K562 (cell line): Measurements from ENCODE around the gene PPT2. TPM values are rescaled to one million over a fixed set of nuclear protein-coding genes. Genes with fewer than 3 reads are reported as not detected.

ENCODE experiments used
- FOS ChIP-seq: IDR thresholded peaks from 3 replicates; pipeline ENCODE4 v1.6.1; 2011; ENCODE audit not compliant: insufficient read length; ENCODE audit errors: extremely low read depth
- KAT8 ChIP-seq: fragments of 450-650 bp; IDR thresholded peaks from 2 replicates; pipeline ENCODE4 v1.6.1; 2016; ENCODE audit warnings: low read depth, mild to moderate bottlenecking
- MBD2 ChIP-seq: sonication (generic); IDR thresholded peaks from 2 replicates; pipeline ENCODE4 v1.6.1; 2016; ENCODE audit warnings: low read depth, borderline replicate concordance
- MECOM ChIP-seq: fragments of 250-450 bp; sonication (Bioruptor Pico); IDR thresholded peaks from 2 replicates; pipeline ENCODE4 v1.8.0; 2022; ENCODE audit warnings: inconsistent platforms
- NFRKB ChIP-seq: fragments of 450-650 bp; IDR thresholded peaks from 2 replicates; pipeline ENCODE4 v1.6.1; 2016; ENCODE audit warnings: low read depth
- POLR2AphosphoS5 ChIP-seq: IDR thresholded peaks from 2 replicates; pipeline ENCODE4 v1.6.1; 2011; ENCODE audit warnings: mild to moderate bottlenecking, low read depth, low read length, moderate library complexity; ENCODE audit not compliant: control insufficient read depth, insufficient read depth
- POLR2H ChIP-seq: IDR thresholded peaks from 2 replicates; pipeline ENCODE4 v1.6.1; 2016; ENCODE audit warnings: missing genetic modification characterization, low read depth, mild to moderate bottlenecking, control low read depth, missing compliant biosample characterization, moderate library complexity
- RUNX1 ChIP-seq: sonication (generic); IDR thresholded peaks from 2 replicates; pipeline ENCODE4 v1.6.1; 2016; ENCODE audit warnings: antibody characterized with exemption, low read depth
- SAFB ChIP-seq: fragments of 200-400 bp; formaldehyde crosslinking; IDR thresholded peaks from 2 replicates; pipeline ENCODE4 v1.6.1; 2017; ENCODE audit warnings: low read depth, low read length, borderline replicate concordance
- SREBF1 ChIP-seq: fragments of 150-350 bp; IDR thresholded peaks from 2 replicates; pipeline ENCODE4 v1.6.1; 2014; ENCODE audit warnings: antibody characterized with exemption, low read depth, low read length, borderline replicate concordance
- TBP ChIP-seq: optimal IDR thresholded peaks from 2 replicates; pipeline ENCODE3; 2011; ENCODE audit warnings: low read depth, low read length, improper control_type of control experiment
- ZNF77 ChIP-seq: fragments of 250-450 bp; sonication (Bioruptor Pico); IDR thresholded peaks from 2 replicates; pipeline ENCODE4 v1.5.0; 2020
- ZNF79 ChIP-seq: fragments of 250-450 bp; sonication (Bioruptor Pico); IDR thresholded peaks from 2 replicates; pipeline ENCODE4 v1.4.0; 2020; ENCODE audit warnings: low read depth, mild to moderate bottlenecking, moderate library complexity
- polyA plus RNA-seq, 8 experiments: library from polyadenylated mRNA; depleted of rRNA in 4 of 8; stranded (reverse) in 5 of 8; unstranded in 3 of 8; fragments of >200 nt; fragmentation: Nextera tagmentation in 2 of 8; fragmentation: Illumina TruSeq in 1 of 8; extraction: Ambion mirVana in 2 of 8; extraction: Trizol in 1 of 8; gene quantifications; 2 replicates each; pipeline versions ENCODE4 v1.2.1 to v1.2.3, GENCODE V29; 2011 to 2014; ENCODE audit warnings: inconsistent platforms in 1 of 8, missing spikeins in 1 of 8
- total RNA-seq, 7 experiments: library from RNA; depleted of rRNA in 6 of 7; stranded (reverse); fragments of >200 nt in 6 of 7; fragmentation: Illumina TruSeq in 2 of 7; extraction: Trizol in 2 of 7; gene quantifications; 2 replicates each; pipeline versions ENCODE4 v1.2.1 to v1.2.3, GENCODE V29; 2011 to 2021; ENCODE audit warnings: low replicate concordance in 1 of 7
- TF ChIP-seq, protein P1 (sequence below): sonication (generic); formaldehyde crosslinking; IDR thresholded peaks from 2 replicates; pipeline ENCODE4 v1.5.0; 2020; ENCODE audit warnings: missing genetic modification reagents
- TF ChIP-seq, protein P2 (sequence below), 2 experiments: IDR thresholded peaks; 2 replicates each; pipeline ENCODE4 v1.6.1; 2012; ENCODE audit warnings: improper control_type of control experiment in 2 of 2, low read depth in 2 of 2, low read length in 2 of 2, borderline replicate concordance in 1 of 2
- TF ChIP-seq, protein P3 (sequence below), 2 experiments: fragments of 150-350 bp in 1 of 2; IDR thresholded peaks; 2 replicates each; pipeline ENCODE4 v1.6.1; 2012 to 2016; ENCODE audit warnings: low read depth in 2 of 2, low read length in 2 of 2, mild to moderate bottlenecking in 1 of 2, moderate library complexity in 1 of 2
- TF ChIP-seq, protein P4 (sequence below): fragments of 450-650 bp; IDR thresholded peaks from 2 replicates; pipeline ENCODE4 v1.6.1; 2014; ENCODE audit warnings: low read depth, mild to moderate bottlenecking, moderate library complexity, borderline replicate concordance

Gene PPT2
- total and polyA plus RNA-seq, 9 of the 15 experiments (the other 6 are each of a cell fraction or from before 2014, with no cell fraction given), result 27.4 to 98.8 (median 69.9) TPM

DNA sequence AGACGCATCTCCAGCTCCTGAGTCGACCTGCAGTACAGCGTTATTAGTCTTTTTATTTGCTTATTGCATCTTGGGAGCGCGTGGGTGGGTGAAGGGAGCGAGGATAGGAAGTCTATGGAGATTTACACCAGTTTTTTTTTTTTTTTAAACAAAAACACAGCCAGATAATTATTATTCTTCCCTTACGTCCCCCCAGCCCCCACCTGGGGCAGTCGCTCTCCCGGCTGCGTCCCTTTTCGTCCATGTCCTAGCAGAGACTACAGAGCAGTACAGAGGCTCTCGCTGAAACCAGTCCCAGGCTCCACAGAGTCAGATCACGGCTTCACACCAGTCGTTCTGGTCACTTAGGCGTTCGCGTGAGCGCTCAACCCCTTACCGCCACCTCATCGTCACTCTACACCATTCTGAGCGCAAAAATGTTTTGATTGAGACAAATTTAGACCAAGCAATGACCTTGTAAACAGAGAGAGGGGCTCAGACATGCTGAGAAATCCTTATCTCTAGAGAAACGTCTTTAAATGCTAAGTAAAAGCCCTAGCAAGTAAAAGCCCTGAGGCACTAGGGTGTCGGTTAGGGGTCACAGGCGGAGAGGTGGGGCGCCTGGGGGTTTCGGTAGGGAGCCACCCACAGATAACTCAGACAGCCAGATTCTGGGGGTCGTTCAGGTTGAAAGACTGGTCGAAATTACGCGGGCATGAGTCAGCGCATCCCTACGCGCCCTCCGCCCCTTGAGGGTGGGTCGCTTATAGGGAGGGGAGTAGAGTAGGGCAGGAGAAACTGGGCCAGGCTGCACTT, 975 bp upstream of the PPT2 start (continued):
- TF ChIP-seq SREBF1 (no peak), NFRKB (peak; percentile 53; the same call in 1 of the 2 replicates), MECOM (no peak), MBD2 (no peak), ZNF79 (no peak), POLR2AphosphoS5 (0 out of 2 replicates have a peak, but pooled peaks have one; percentile 24), SAFB (no peak), FOS (no peak), KAT8 (no peak), RUNX1 (no peak), ZNF77 (CRISPR knock-in tag) (no peak), POLR2H (tag) (no peak), TBP (peak; percentile 52)
- TF ChIP-seq, protein P1, sequence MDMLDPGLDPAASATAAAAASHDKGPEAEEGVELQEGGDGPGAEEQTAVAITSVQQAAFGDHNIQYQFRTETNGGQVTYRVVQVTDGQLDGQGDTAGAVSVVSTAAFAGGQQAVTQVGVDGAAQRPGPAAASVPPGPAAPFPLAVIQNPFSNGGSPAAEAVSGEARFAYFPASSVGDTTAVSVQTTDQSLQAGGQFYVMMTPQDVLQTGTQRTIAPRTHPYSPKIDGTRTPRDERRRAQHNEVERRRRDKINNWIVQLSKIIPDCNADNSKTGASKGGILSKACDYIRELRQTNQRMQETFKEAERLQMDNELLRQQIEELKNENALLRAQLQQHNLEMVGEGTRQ (CRISPR knock-in tag), result no peak
- TF ChIP-seq, protein P2, sequence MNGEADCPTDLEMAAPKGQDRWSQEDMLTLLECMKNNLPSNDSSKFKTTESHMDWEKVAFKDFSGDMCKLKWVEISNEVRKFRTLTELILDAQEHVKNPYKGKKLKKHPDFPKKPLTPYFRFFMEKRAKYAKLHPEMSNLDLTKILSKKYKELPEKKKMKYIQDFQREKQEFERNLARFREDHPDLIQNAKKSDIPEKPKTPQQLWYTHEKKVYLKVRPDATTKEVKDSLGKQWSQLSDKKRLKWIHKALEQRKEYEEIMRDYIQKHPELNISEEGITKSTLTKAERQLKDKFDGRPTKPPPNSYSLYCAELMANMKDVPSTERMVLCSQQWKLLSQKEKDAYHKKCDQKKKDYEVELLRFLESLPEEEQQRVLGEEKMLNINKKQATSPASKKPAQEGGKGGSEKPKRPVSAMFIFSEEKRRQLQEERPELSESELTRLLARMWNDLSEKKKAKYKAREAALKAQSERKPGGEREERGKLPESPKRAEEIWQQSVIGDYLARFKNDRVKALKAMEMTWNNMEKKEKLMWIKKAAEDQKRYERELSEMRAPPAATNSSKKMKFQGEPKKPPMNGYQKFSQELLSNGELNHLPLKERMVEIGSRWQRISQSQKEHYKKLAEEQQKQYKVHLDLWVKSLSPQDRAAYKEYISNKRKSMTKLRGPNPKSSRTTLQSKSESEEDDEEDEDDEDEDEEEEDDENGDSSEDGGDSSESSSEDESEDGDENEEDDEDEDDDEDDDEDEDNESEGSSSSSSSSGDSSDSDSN (IDR thresholded peaks at IDR 0.05; ENCODE audit: borderline replicate concordance in 1 of 2, low read depth in 2 of 2, low read length in 2 of 2), result peak; percentile 73 to 79; a peak in 2 of 4 replicates
- TF ChIP-seq, protein P3, sequence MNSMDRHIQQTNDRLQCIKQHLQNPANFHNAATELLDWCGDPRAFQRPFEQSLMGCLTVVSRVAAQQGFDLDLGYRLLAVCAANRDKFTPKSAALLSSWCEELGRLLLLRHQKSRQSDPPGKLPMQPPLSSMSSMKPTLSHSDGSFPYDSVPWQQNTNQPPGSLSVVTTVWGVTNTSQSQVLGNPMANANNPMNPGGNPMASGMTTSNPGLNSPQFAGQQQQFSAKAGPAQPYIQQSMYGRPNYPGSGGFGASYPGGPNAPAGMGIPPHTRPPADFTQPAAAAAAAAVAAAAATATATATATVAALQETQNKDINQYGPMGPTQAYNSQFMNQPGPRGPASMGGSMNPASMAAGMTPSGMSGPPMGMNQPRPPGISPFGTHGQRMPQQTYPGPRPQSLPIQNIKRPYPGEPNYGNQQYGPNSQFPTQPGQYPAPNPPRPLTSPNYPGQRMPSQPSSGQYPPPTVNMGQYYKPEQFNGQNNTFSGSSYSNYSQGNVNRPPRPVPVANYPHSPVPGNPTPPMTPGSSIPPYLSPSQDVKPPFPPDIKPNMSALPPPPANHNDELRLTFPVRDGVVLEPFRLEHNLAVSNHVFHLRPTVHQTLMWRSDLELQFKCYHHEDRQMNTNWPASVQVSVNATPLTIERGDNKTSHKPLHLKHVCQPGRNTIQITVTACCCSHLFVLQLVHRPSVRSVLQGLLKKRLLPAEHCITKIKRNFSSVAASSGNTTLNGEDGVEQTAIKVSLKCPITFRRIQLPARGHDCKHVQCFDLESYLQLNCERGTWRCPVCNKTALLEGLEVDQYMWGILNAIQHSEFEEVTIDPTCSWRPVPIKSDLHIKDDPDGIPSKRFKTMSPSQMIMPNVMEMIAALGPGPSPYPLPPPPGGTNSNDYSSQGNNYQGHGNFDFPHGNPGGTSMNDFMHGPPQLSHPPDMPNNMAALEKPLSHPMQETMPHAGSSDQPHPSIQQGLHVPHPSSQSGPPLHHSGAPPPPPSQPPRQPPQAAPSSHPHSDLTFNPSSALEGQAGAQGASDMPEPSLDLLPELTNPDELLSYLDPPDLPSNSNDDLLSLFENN (IDR thresholded peaks at IDR 0.05; ENCODE audit: low read depth in 2 of 2, low read length in 2 of 2), result no peak; a peak in 1 of 4 replicates
- TF ChIP-seq, protein P4, sequence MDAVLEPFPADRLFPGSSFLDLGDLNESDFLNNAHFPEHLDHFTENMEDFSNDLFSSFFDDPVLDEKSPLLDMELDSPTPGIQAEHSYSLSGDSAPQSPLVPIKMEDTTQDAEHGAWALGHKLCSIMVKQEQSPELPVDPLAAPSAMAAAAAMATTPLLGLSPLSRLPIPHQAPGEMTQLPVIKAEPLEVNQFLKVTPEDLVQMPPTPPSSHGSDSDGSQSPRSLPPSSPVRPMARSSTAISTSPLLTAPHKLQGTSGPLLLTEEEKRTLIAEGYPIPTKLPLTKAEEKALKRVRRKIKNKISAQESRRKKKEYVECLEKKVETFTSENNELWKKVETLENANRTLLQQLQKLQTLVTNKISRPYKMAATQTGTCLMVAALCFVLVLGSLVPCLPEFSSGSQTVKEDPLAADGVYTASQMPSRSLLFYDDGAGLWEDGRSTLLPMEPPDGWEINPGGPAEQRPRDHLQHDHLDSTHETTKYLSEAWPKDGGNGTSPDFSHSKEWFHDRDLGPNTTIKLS, result peak; percentile 50; the same call in 1 of the 2 replicates
